Measurements from ENCODE around the gene FYB2.
A peak's percentile ranks its signal among the peaks of the same experiment; 100 is the strongest.
"Not testable (repeated sequence)": the region's sequence is repeated elsewhere in the genome, so short reads cannot be mapped to it uniquely, and the experiment has no call there.

Gene FYB2

DNA sequence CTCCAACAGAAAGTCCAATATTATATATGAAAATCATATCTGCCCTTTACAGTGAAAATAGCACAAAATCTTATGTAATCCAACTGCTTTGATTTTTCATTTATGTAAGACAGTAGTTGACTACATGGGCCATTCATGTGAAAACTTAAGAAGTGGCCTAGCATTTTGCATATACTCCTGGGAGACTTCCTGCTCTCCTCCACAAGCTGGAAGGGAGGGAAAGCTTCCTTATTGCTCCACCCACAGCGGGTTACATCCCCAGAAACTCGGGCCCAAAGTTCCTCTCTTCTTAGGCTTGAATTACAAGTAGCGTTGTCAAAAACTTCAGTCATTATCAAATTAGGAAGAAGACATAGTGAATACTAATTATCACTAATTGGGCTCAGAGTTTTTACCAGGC is 29.2 kb downstream of the FYB2 start:
- DNase-seq = no peak

- peak; percentile 78 for DNase-seq
Observed at GRCh38 chr1:56788588-56788987, 30.6 kb downstream of the FYB2 start.

- DNase-seq = no peak
Observed at GRCh38 chr1:56788102-56788501, 31.1 kb downstream of the FYB2 start.

DNA sequence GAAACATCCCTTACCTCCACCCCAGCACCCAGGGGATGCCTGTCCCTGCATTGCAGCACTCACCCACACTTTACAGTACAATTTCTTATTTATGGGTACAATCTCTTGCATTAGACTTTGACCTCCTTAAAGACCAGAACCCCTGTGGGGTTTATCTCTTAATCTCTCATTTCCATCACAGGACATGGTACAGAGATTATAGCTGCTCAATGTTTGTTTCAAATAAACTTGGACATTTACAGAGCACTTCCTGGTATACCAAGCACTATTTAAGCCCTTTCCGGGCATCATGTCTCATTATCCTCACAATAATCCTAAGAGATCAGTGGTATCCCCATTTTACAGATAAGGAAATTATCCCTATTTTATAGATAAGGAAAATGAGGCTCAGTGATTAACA is 31.9 kb downstream of the FYB2 start:
- DNase-seq = no peak

DNA sequence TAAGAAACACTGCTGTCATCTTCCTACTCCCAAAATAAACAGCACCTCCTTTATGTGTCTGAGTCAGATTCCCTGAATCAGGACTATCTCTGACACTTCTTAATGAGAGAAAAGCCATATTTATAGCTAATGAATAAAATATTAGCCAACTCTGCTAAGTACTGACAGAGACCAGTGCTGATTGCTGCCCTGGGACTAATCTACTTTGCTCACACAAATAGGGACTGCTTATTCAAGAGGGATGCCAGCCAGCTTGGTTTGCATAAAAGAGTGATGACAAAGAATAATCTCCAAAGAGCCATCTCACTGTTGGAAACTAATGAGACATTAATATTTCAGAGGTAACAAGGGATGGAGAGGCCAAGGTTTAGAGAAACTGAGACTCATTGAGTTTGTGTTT is 36.4 kb downstream of the FYB2 start:
- no peak for DNase-seq

DNA sequence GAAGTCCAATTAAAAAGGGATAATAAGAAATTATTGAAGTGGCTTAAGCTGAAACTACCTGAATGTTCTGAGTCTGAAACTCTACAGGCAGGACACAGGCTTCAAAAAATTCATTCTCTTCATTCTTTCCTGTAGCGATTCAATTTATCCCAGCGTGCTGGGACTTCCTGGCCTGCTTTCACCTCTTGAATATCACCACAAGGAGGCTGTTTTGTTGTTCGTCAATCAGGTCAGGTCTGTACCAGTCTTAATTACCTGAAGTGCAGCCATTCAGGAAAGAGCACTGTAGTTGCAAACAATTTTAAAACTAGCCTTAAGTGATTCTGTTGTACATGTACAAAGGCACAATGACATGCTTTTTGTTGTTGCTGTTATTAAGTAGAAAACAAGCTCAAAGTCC is 38.4 kb downstream of the FYB2 start:
- DNase-seq = peak; percentile 22

GRCh38 chr1:56780128-56780750 is 39.0 kb downstream of the FYB2 start:
- no peak for DNase-seq

GRCh38 chr1:56777972-56778371 is 41.2 kb downstream of the FYB2 start:
- DNase-seq = no peak

DNA sequence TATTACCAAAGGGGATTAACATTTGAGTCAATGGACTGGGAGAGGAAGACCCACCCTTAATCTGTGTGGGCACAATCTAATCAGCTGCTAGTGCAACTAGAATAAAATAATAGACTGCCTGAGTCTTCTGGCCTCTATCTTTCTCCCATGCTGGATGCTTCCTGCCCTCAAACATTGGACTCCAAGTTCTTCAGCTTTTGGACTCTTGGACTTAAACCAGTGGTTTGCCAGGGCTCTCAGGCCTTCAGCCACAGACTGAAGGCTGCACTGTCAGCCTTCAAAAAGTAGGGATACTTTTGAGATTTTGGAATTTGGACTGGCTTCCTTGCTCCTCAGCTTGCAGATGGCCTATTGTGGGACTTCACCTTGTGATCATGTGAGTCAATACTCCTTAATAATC is 44.5 kb downstream of the FYB2 start:
- not testable (repeated sequence) for DNase-seq

DNA sequence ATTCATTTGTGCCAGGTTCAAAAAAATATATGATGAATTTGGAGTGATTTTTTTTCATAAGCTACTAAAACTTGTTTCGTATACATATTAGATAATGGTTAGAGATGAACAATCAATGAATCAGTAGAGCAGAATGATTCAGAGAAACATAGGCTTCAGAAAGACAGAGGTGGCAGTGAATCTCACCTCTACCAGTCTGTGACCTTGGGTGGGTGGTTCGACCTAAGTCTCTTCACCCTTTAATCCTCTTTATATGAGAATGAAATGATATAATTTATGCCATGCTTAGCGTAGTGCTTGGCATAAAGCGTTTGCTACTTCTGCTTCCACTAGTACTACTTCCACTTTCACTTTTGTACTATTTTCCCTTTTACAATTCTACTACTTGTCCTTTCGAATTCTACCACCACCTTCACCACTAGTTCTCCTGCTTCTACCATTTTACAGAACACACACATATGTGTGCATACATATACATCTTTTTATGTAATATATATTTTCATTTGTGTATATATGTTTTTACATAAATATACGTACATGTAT is 45.1 kb downstream of the FYB2 start:
- no peak for DNase-seq

GRCh38 chr1:56773341-56774066 is 45.7 kb downstream of the FYB2 start:
- DNase-seq = no peak

DNA sequence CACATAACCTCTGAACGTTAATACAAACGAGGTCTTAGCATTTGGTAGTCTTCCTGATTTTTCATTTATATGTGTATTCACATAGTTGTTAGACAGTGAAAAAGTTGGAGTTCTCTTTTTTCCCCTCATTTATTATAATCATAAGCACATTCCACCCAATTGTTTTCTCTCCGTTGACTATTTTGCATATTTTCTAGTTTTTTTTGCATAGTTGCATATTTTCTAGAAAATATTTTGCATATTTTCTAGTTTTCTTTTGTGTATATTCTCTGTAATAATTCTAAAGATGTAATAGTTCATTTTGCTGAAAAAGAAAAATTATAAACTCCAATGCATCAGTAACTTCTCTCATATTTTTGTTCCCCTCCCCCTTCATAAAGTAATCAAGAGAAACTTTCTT is 47.5 kb downstream of the FYB2 start:
- no peak for DNase-seq

DNA sequence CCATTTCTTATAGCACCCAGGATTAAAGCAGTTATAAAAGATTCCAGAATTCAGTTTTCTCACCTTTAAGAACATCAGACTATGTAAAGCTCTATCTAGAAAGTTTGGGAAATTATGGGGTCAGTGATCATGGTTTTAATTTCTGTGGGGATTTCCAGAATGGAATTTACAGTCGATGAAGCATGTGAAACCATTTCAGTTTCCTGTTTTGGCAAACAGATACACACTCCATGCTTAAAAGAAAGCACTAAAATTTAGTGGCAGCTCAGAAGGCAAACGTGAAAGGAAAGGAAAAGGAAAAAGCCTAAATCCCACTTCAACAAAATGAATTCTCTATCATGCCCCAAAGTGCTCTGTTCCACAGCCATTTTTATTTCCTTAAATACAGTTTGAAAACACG is 60.4 kb downstream of the FYB2 start:
- no peak for DNase-seq

- DNase-seq = peak; percentile 44
Observed at GRCh38 chr1:56758135-56758534, 61.1 kb downstream of the FYB2 start.

DNA sequence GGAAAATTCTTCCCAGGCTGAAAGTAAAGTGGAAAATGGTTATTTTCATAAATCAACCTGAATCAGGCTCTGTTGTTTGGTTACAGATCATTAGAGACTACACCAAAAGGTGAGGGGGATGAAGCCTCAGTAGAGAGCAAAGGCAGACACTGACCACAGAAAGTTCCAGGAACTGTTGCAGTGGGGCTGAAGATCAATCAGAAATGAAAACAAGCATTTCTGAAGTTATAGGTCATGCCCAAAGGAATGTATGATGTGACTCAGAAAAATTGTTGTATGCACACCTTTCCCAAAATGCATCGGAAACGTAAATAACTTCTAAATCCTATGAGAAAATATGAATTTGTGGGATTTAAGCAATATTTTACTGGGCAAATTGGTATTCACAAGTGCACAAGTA is 63.3 kb downstream of the FYB2 start:
- no peak for DNase-seq

DNA sequence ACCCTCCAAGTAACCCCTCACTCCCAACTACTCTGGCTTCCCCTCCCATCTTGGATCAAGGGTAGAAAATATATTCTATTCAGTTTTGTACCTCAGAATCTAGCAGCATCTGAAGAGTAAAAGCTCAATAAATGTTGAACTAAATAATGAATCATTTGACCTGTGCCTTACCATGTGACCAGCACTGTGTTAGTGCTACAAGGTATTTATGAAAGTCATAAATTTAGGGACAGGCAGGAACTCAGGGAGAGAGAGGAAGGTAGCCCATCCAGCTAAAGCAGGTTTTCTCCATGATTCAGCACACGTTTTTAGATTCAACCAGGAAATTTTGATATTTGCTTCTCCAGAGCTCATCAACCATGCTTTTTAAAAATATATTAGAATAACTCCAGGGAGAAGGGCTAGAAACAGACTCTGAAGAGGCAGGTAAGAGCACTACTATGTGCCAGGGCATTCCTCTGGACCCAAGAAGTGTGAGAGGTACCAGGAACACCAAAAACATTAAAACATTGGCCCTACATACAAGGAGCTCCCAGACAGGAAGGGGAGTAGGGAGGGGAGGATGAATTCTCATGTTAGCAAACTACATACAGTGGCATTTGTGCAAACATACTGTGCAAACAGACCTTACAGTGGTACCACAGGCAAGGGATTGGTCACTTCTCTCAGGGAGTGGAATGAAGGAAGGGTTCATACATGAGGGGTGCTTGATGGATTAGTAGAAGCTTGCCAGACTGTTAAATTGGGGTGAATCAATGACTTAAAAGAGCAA is 64.3 kb downstream of the FYB2 start:
- DNase-seq = no peak

- DNase-seq = no peak
Observed at GRCh38 chr1:56745231-56745630, 74.0 kb downstream of the FYB2 start.

DNA sequence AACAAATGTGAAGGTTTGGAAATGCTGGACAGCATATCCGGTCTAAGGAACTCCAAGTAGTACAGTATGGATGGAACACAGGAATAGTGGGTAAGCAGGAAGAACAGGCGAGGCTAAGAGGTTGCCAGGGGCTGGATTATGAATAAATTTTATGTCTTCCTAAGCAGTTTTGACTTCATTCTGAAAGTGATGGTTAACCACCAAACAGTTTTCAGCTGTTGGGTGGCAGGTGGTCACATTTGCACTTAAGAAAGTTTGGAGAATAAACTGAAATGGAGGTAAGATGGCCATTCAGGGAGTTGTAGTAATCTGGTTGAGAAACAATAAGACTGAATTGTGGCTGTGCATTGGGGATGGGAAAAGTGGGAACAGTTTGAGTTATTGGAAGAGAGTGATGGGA is 90.2 kb downstream of the FYB2 start:
- DNase-seq = no peak

DNA sequence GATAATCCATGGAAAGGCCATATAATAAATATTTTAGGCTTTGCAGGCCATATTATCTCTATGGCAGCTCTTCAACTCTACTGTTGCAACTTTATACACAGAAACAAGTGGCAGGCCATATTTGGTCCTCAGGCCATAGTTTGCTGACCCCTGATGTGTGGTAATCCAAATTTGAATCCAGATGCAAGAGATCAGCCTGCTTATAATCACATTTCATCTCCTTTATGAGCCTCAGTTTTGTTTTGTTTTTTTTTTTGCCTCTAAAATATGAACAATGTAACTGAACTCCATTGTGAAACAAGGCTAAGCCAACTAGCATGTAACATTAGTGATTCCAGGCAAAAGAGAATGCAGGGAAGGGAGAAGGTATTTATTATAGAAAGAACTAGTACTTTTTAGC is 92.5 kb downstream of the FYB2 start:
- no peak for DNase-seq

DNA sequence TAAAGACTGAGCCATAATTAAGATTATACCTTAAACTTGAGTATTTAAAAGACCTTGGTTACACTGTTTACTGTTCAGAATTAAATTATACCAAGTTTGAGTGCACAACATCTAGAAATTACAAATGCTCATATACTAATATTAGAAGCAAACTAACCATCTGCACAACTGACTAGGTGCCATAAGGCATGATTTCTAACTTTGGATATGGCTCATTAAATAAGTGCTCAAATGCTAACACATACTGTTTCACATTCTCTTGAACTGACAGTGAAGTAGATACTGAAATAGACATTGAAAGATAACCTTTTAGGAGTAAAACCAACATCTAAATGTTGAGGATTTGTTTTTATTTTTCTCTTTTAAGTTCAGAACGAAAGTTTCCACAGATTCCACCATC is 100.0 kb downstream of the FYB2 start:
- DNase-seq = no peak

GRCh38 chr1:56715156-56715555 is 104.0 kb downstream of the FYB2 start:
- no peak for DNase-seq

- no peak for DNase-seq
Observed at GRCh38 chr1:56713112-56713511, 106.1 kb downstream of the FYB2 start.

DNA sequence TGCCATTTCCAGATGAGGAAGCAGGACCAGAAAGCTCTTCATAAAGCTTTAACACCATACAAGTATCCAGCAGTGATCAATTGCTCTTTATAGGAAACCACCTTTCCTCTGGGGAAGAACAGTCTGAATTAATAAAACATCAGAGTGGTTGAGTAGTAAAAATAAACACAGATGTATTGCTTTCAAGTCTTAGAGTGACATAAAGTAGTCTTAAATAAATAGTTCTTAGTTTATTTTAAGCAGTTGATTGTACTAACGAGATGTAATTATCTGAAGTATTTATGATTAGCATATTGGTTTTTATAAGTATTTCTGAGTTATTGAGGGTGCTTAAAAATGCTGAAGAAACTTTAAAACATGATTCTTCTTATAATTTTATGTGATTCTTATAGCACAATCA is 107.1 kb downstream of the FYB2 start:
- DNase-seq = peak; percentile 14

DNA sequence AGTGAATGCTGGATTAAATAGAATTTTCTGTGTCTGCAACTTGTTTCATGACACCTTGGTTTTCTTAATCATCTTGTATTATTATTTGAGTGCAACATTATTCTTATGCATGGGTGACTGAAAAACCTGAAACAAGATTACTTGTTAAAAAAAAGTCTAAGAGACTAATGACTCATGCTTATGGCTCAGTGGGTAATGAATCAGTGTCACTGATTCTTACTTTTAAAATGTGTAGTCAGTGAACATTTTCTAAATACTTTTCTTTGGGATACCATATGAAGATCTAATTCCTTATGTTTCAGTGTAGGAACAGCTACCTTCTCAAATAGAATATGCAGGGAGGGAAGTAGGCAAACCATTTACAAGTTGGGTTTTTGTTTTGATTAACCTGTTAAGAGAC is 108.6 kb downstream of the FYB2 start:
- no peak for DNase-seq
